HG02938 (cell line): ENCODE results near the gene DMD.
"Not testable (repeated sequence)": the region's sequence is repeated elsewhere in the genome, so short reads cannot be mapped to it uniquely, and the experiment has no call there.

Source experiments
- ATAC-seq: cut with Tn5 transposase; IDR thresholded peaks from one replicate; pipeline ENCODE4 v1.9.1; 2021; ENCODE audit warnings: mild to moderate bottlenecking, moderate library complexity; ENCODE audit not compliant: unreplicated experiment

The DMD gene

GRCh38 chrX:33211356-33212260 is at the start of gene DMD:
Gene DMD (minus strand): TSS chrX:33211549. CDS start chrX:33211312, 237 bp downstream.
- no peak for ATAC-seq

GRCh38 chrX:33252306-33252825 is 41.0 kb upstream of the DMD start:
- ATAC-seq: no peak

GRCh38 chrX:33218819-33219218 is 7.5 kb upstream of the DMD start:
- no peak for ATAC-seq

GRCh38 chrX:33210156-33210555 is 1.2 kb downstream of the DMD start:
- no peak for ATAC-seq

GRCh38 chrX:33207056-33207455 is 4.3 kb downstream of the DMD start:
- ATAC-seq: no peak

GRCh38 chrX:33205321-33205720 is 6.0 kb downstream of the DMD start:
- ATAC-seq: no peak

- no peak for ATAC-seq
Observed at GRCh38 chrX:33204889-33205288, 6.5 kb downstream of the DMD start.

- ATAC-seq: no peak
Observed at GRCh38 chrX:33198561-33199279, 12.6 kb downstream of the DMD start.

- no peak for ATAC-seq
Observed at GRCh38 chrX:33195698-33196097, 15.7 kb downstream of the DMD start.

- no peak for ATAC-seq
Observed at GRCh38 chrX:33194876-33195433, 16.4 kb downstream of the DMD start.

- ATAC-seq: no peak
Observed at GRCh38 chrX:33194289-33194688, 17.1 kb downstream of the DMD start.

- ATAC-seq: no peak
Observed at GRCh38 chrX:33190016-33190415, 21.3 kb downstream of the DMD start.

- ATAC-seq: no peak
Observed at GRCh38 chrX:33188881-33189280, 22.5 kb downstream of the DMD start.

- ATAC-seq: no peak
Observed at GRCh38 chrX:33188286-33188685, 23.1 kb downstream of the DMD start.

- ATAC-seq: not testable (repeated sequence)
Observed at GRCh38 chrX:33184803-33185202, 26.5 kb downstream of the DMD start.

GRCh38 chrX:33183361-33183760 is 28.0 kb downstream of the DMD start:
- no peak for ATAC-seq

GRCh38 chrX:33178690-33179089 is 32.7 kb downstream of the DMD start:
- ATAC-seq: no peak

GRCh38 chrX:33178218-33178617 is 33.1 kb downstream of the DMD start:
- ATAC-seq: no peak

GRCh38 chrX:33175201-33175600 is 36.1 kb downstream of the DMD start:
- no peak for ATAC-seq

- no peak for ATAC-seq
Observed at GRCh38 chrX:33171041-33171440, 40.3 kb downstream of the DMD start.

GRCh38 chrX:33161829-33162228 is 49.5 kb downstream of the DMD start:
- ATAC-seq: no peak

GRCh38 chrX:33160273-33160672 is 51.1 kb downstream of the DMD start:
- no peak for ATAC-seq
